Loucy (cell line): ENCODE data around the gene BMERB1.

Source experiments
- H2AFZ ChIP-seq: fragments of 200-600 bp; sonication (generic); 2 replicates; pipeline ENCODE4 v1.6.0; 2016; ENCODE audit warnings: antibody characterized with exemption, mild to moderate bottlenecking, low read length, moderate library complexity
- H3F3A ChIP-seq: fragments of 200-600 bp; 2 replicates; pipeline ENCODE4 v1.6.0; 2016; ENCODE audit warnings: antibody characterized with exemption, low read depth, mild to moderate bottlenecking
- H3K27me3 ChIP-seq: fragments of 200-600 bp; sonication (generic); 2 replicates; pipeline ENCODE4 v1.6.1; 2014; ENCODE audit warnings: low read length, mild to moderate bottlenecking; ENCODE audit not compliant: insufficient read depth, poor library complexity, severe bottlenecking
- H3K36me3 ChIP-seq: fragments of 200-600 bp; sonication (generic); 2 replicates; pipeline ENCODE4 v1.6.1; 2016; ENCODE audit warnings: low read length; ENCODE audit not compliant: insufficient read depth
- H3K4me1 ChIP-seq: fragments of 200-600 bp; sonication (generic); 2 replicates; pipeline ENCODE4 v1.5.1; 2014; ENCODE audit warnings: low read length, mild to moderate bottlenecking; ENCODE audit not compliant: insufficient read depth, poor library complexity, severe bottlenecking
- H3K4me2 ChIP-seq: fragments of 200-600 bp; sonication (generic); 2 replicates; pipeline ENCODE4 v1.6.0; 2014; ENCODE audit warnings: antibody characterized with exemption, low read length, low read depth, mild to moderate bottlenecking; ENCODE audit not compliant: poor library complexity, severe bottlenecking
- H3K4me3 ChIP-seq: fragments of 200-600 bp; sonication (generic); 2 replicates; pipeline ENCODE4 v1.5.1; 2014; ENCODE audit warnings: low read length, mild to moderate bottlenecking, mixed read lengths; ENCODE audit not compliant: poor library complexity, severe bottlenecking
- H3K79me2 ChIP-seq: fragments of 200-600 bp; sonication (generic); 2 replicates; pipeline ENCODE4 v1.6.1; 2014; ENCODE audit warnings: low read length; ENCODE audit not compliant: insufficient read depth
- H3K9ac ChIP-seq: fragments of 200-600 bp; sonication (generic); 2 replicates; pipeline ENCODE4 v1.6.0; 2014; ENCODE audit warnings: mild to moderate bottlenecking, low read depth, low read length, moderate library complexity; ENCODE audit not compliant: poor library complexity, severe bottlenecking
- H3K9me2 ChIP-seq: fragments of 200-600 bp; sonication (generic); replicated peaks from 2 replicates; pipeline ENCODE4 v1.6.1; 2016; ENCODE audit warnings: low read depth, low read length, mixed read lengths
- H3K9me3 ChIP-seq: fragments of 200-600 bp; sonication (generic); 2 replicates; pipeline ENCODE4 v1.6.1; 2014; ENCODE audit warnings: mild to moderate bottlenecking, antibody characterized with exemption, low read length, low read depth; ENCODE audit not compliant: insufficient read depth
- H4K20me1 ChIP-seq: fragments of 200-600 bp; sonication (generic); 2 replicates; pipeline ENCODE4 v1.6.0; 2014; ENCODE audit warnings: antibody characterized with exemption, low read length, mild to moderate bottlenecking; ENCODE audit not compliant: insufficient read depth, poor library complexity, severe bottlenecking
- EZH2phosphoT487 ChIP-seq: fragments of 200-600 bp; IDR thresholded peaks from 2 replicates; pipeline ENCODE4 v1.6.1; 2018; ENCODE audit warnings: antibody characterized with exemption, mild to moderate bottlenecking, moderate library complexity, borderline replicate concordance
- TF ChIP-seq, protein P1 (sequence below): fragments of 200-600 bp; sonication (generic); conservative IDR thresholded peaks from 2 replicates; pipeline ENCODE4 v1.5.1; 2014; ENCODE audit warnings: mild to moderate bottlenecking, antibody characterized with exemption, low read length

The BMERB1 gene

DNA sequence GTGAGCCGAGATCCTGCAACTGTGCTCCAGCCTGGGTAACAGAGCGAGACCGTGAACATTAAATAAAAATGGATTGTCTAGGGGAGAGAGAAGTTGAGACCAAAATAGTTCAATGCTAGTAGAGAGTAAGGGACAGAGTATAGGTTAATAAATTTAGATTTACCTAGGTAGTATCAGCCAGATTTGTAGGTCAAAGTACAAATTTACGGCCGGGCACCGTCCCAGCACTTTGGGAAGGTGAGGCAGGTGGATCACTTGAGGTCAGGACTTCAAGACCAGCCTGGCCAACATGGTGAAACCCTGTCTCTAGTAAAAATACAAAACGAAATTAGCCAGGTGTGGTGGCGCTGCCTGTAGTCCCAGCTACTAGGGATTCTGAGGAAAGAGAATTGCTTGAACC lies 12.2 kb upstream of the BMERB1 start:
- no peak overlapping the region for H3K9ac ChIP-seq
- H3K9me3 ChIP-seq = no peaks in the 10 kb centered on the region
- H3K79me2 ChIP-seq = no peaks in the 10 kb centered on the region
- no peaks in the 10 kb centered on the region for H3K4me1 ChIP-seq
- H4K20me1 ChIP-seq = no peaks in the 10 kb centered on the region
- H3F3A ChIP-seq = no peaks in the 10 kb centered on the region
- no peaks in the 10 kb centered on the region for H3K9me2 ChIP-seq
- H3K27me3 ChIP-seq = no peaks in the 10 kb centered on the region
- no peak overlapping the region for H2AFZ ChIP-seq
- no peaks in the 10 kb centered on the region for H3K36me3 ChIP-seq
- TF ChIP-seq, protein P1, sequence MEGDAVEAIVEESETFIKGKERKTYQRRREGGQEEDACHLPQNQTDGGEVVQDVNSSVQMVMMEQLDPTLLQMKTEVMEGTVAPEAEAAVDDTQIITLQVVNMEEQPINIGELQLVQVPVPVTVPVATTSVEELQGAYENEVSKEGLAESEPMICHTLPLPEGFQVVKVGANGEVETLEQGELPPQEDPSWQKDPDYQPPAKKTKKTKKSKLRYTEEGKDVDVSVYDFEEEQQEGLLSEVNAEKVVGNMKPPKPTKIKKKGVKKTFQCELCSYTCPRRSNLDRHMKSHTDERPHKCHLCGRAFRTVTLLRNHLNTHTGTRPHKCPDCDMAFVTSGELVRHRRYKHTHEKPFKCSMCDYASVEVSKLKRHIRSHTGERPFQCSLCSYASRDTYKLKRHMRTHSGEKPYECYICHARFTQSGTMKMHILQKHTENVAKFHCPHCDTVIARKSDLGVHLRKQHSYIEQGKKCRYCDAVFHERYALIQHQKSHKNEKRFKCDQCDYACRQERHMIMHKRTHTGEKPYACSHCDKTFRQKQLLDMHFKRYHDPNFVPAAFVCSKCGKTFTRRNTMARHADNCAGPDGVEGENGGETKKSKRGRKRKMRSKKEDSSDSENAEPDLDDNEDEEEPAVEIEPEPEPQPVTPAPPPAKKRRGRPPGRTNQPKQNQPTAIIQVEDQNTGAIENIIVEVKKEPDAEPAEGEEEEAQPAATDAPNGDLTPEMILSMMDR = no peak
- TF ChIP-seq EZH2phosphoT487 = no peak
- H3K4me3 ChIP-seq = no peak overlapping the region
- H3K4me2 ChIP-seq = no peak overlapping the region

DNA sequence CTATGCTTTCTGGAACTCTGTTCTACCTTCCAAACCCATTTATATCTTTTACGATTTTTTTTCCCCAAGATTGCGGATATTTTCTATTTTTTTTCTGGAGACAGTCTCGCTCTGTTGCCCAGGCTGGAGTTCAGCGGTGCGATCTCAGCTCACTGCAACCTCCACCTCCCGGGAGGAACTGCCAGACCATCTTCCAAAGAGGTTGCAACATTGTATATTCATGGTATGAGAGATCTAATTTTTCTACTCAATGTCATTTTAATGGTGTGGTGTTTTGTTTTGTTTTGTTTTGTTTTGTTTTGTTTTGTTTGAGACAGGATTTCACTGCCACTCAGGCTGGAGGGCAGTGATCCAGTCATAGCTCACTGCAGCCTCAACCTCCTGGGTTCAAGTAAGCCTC lies 8.5 kb upstream of the BMERB1 start:
- Histone ChIP-seq H4K20me1 (no peaks in the 10 kb centered on the region), H3K79me2 (no peaks in the 10 kb centered on the region), H2AFZ (no peak overlapping the region), H3K4me2 (no peak overlapping the region), H3K9me3 (no peaks in the 10 kb centered on the region), H3K4me3 (no peak overlapping the region), H3F3A (no peaks in the 10 kb centered on the region), H3K36me3 (no peaks in the 10 kb centered on the region), H3K27me3 (no peaks in the 10 kb centered on the region), H3K9me2 (no peaks in the 10 kb centered on the region), H3K4me1 (no peaks in the 10 kb centered on the region), H3K9ac (no peak overlapping the region)
- TF ChIP-seq, protein P1 = no peak
- no peak for TF ChIP-seq EZH2phosphoT487

GRCh38 chr16:15426796-15427195 lies 7.6 kb upstream of the BMERB1 start:
- H4K20me1 ChIP-seq = no peaks in the 10 kb centered on the region
- no peak overlapping the region for H3K4me3 ChIP-seq
- H3K36me3 ChIP-seq = no peaks in the 10 kb centered on the region
- no peak overlapping the region for H3K9ac ChIP-seq
- no peak overlapping the region for H3K4me2 ChIP-seq
- H2AFZ ChIP-seq = no peak overlapping the region
- no peaks in the 10 kb centered on the region for H3K79me2 ChIP-seq
- no peaks in the 10 kb centered on the region for H3K9me2 ChIP-seq
- TF ChIP-seq EZH2phosphoT487 = no peak
- TF ChIP-seq, protein P1 = no peak
- H3K27me3 ChIP-seq = no peaks in the 10 kb centered on the region
- H3K9me3 ChIP-seq = no peaks in the 10 kb centered on the region
- H3F3A ChIP-seq = no peaks in the 10 kb centered on the region
- no peaks in the 10 kb centered on the region for H3K4me1 ChIP-seq
